Measurements from ENCODE around the gene CFHR3. TPM values are rescaled to one million over a fixed set of nuclear protein-coding genes. Genes with fewer than 3 reads are reported as not detected.
"Not testable (repeated sequence)": the region's sequence is repeated elsewhere in the genome, so short reads cannot be mapped to it uniquely, and the experiment has no call there.

CFHR3 gene
- total and polyA plus RNA-seq, 4 donors = 0.66 to 1.6 (median 1.2) TPM; not detected in 1

DNA sequence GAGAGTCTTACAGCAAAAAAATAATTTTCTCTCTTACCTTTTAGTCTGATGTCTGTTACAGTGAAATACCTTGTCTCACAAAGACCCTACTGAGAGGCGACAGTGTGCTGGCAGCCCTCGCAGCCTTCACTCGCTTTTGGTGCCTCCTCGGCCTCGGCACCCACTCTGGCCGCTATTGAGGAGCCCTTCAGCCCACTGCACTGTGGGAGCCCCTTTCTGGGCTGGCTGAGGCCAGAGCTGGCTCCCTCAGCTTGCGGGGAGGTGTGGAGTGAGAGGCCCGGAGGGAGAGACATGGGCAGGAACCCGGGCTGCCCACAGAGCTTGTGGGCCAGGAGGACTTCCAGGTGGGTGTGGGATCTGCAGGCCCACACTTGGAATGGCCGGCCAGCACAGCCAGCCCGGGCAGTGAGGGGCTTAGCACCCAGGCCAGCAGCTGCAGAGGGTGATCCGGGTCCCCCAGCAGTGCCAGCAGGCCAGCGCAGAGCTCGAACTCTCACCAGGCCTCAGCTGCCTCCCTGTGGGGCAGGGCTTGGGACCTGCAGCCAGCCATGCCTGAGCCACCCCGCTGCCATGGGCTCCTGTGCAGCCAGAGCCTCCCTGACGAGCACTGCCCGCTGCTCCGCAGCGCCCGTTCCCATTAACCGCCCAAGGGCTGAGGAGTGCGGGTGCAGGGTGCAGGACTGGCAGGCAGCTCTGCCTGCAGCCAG, 34.0 kb downstream of the CFHR3 start:
- Histone ChIP-seq H3K4me1 (ENCODE audit: control insufficient read depth in 1 of 2, insufficient read depth in 2 of 2, low read length in 2 of 2) (no peaks in the 10 kb centered on the region), H3K27ac (ENCODE audit: low read depth in 1 of 2, low read length in 2 of 2) (no peak overlapping the region), H3K36me3 (ENCODE audit: control insufficient read depth in 1 of 2, insufficient read depth in 2 of 2, low read length in 1 of 2) (no peaks in the 10 kb centered on the region), H3K9me3 (ENCODE audit: control insufficient read depth, low read length) (no peaks in the 10 kb centered on the region), H3K27me3 (ENCODE audit: control insufficient read depth in 1 of 2, insufficient read depth in 2 of 2, low read length in 1 of 2) (no peaks in the 10 kb centered on the region), H3K4me3 (ENCODE audit: low read length in 2 of 2) (no peak overlapping the region)
- WGBS, 2 donors = 91 to 93% methylated on average over 20 to 22 of the region's 22 CpGs
- intact Hi-C loops (cut with DNase I) = no loop called here
- DNase-seq (no peak), ATAC-seq (ENCODE audit: low FRiP score) (peak; percentile 33)

DNA sequence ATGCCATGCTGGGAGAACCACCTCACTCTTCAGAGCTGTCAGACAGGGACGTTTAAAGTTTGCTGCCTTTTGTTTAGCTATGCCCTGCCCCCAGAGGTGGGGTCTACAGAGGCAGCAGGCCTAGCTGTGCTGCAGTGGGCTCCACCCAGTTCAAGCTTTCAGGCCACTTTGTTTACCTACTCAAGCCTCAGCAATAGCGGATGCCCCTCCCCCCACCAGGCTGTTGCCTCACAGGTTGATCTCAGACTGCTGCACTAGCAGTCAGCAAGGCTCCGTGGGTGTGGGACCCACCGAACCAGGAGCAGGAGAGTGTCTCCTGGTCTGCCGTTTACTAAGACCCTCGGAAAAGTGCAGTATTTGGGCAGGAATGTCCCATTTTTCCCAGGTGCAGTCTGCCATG, 42.8 kb downstream of the CFHR3 start:
- H3K27me3 ChIP-seq (ENCODE audit: control insufficient read depth in 1 of 2, insufficient read depth in 2 of 2, low read length in 1 of 2); ATAC-seq (ENCODE audit: low FRiP score); H3K36me3 ChIP-seq (ENCODE audit: control insufficient read depth in 1 of 2, insufficient read depth in 2 of 2, low read length in 1 of 2); DNase-seq; intact Hi-C loops (cut with DNase I); H3K4me1 ChIP-seq (ENCODE audit: control insufficient read depth in 1 of 2, insufficient read depth in 2 of 2, low read length in 2 of 2); H3K4me3 ChIP-seq (ENCODE audit: low read length in 2 of 2); H3K9me3 ChIP-seq (ENCODE audit: control insufficient read depth, low read length); H3K27ac ChIP-seq (ENCODE audit: low read depth in 1 of 2, low read length in 2 of 2): not testable (repeated sequence)
- WGBS, 2 donors = 62 to 70% methylated on average over 6 of the region's 6 CpGs

DNA sequence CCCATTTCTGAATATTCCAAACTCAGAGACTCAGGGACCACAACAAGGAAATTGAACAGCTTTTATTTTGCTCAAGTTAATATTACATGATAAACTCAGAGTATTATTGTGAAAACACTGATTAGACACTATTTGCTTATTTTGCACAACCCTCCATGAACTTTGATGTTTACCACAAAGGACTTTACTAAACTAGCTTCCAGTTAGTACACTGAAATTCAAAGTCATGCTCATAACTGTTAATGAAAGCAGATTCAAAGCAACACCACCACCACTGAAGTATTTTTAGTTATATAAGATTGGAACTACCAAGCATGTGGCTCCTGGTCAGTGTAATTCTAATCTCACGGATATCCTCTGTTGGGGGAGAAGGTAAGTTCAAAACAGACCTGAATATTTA, 44.9 kb downstream of the CFHR3 start, which contains the start of gene CFHR1:
Gene CFHR1, plus strand, starts transcription at position 201 of the 400 bp plus-strand sequence. Its CDS starts 114 bp downstream, at position 315.
- H3K4me3 ChIP-seq (ENCODE audit: low read length in 2 of 2); ATAC-seq (ENCODE audit: low FRiP score); H3K4me1 ChIP-seq (ENCODE audit: control insufficient read depth in 1 of 2, insufficient read depth in 2 of 2, low read length in 2 of 2); DNase-seq; H3K27ac ChIP-seq (ENCODE audit: low read depth in 1 of 2, low read length in 2 of 2); H3K27me3 ChIP-seq (ENCODE audit: control insufficient read depth in 1 of 2, insufficient read depth in 2 of 2, low read length in 1 of 2); H3K9me3 ChIP-seq (ENCODE audit: control insufficient read depth, low read length); intact Hi-C loops (cut with DNase I); H3K36me3 ChIP-seq (ENCODE audit: control insufficient read depth in 1 of 2, insufficient read depth in 2 of 2, low read length in 1 of 2): not testable (repeated sequence)
- no CpG with 5 or more reads among the region's 1 CpG for WGBS, 2 donors

DNA sequence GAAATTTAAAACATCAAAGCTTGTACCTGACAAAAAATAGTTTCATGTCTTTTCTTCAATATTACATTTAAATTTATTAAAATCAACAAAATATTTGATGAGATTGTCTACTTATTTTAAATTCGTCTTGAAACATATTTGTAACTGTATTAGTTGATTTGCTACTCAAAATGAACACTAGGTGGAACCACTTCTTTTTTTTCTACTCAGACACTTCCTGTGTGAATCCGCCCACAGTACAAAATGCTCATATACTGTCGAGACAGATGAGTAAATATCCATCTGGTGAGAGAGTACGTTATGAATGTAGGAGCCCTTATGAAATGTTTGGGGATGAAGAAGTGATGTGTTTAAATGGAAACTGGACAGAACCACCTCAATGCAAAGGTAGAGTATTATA, 53.2 kb downstream of the CFHR3 start:
- intact Hi-C loops (cut with DNase I) = not testable (repeated sequence)

More for the DNA sequence above, 53.2 kb downstream of the CFHR3 start:
- not testable (repeated sequence) for DNase-seq; H3K27ac ChIP-seq (ENCODE audit: low read depth in 1 of 2, low read length in 2 of 2); ATAC-seq (ENCODE audit: low FRiP score); H3K27me3 ChIP-seq (ENCODE audit: control insufficient read depth in 1 of 2, insufficient read depth in 2 of 2, low read length in 1 of 2); H3K4me1 ChIP-seq (ENCODE audit: control insufficient read depth in 1 of 2, insufficient read depth in 2 of 2, low read length in 2 of 2); H3K4me3 ChIP-seq (ENCODE audit: low read length in 2 of 2); H3K9me3 ChIP-seq (ENCODE audit: control insufficient read depth, low read length); H3K36me3 ChIP-seq (ENCODE audit: control insufficient read depth in 1 of 2, insufficient read depth in 2 of 2, low read length in 1 of 2)
- WGBS, 2 donors = 3% methylated on average over 4 of the region's 4 CpGs

Other genes starting within 250 kb of the CFHR3 start
- 10 to 100 TPM; 13.8 to 18.8 TPM for gene KCNT2, start 166.4 kb upstream of the CFHR3 start, total RNA-seq
- gene KCNT2, start 166.4 kb upstream of the CFHR3 start, polyA plus RNA-seq = 10 to 100 TPM in 1 of 2 donors, 1 to 10 TPM in 1; 3.0 to 23.3 TPM
- 100 to 1,000 TPM; 284 to 297 TPM for gene CFH, start 122.8 kb upstream of the CFHR3 start, total RNA-seq
- gene CFH, start 122.8 kb upstream of the CFHR3 start, polyA plus RNA-seq = 100 to 1,000 TPM in 1 of 2 donors, 10 to 100 TPM in 1; 82.8 to 647 TPM
- gene CFHR1, start 44.9 kb downstream of the CFHR3 start, total RNA-seq = 1 to 10 TPM; 1.7 to 1.9 TPM
- gene CFHR1, start 44.9 kb downstream of the CFHR3 start, polyA plus RNA-seq = 1 to 10 TPM in 1 of 2 donors, under 1 TPM in 1; 0.10 to 1.8 TPM
- gene CFHR4, start 113.2 kb downstream of the CFHR3 start, total RNA-seq = not detected
- gene CFHR4, start 113.2 kb downstream of the CFHR3 start, polyA plus RNA-seq = not detected
- gene CFHR2, start 168.9 kb downstream of the CFHR3 start, total RNA-seq = not detected
- not detected for gene CFHR2, start 168.9 kb downstream of the CFHR3 start, polyA plus RNA-seq
- gene CFHR5, start 202.7 kb downstream of the CFHR3 start, total RNA-seq = not detected
- not detected for gene CFHR5, start 202.7 kb downstream of the CFHR3 start, polyA plus RNA-seq